ENCODE data around the gene NRXN3.

DNA sequence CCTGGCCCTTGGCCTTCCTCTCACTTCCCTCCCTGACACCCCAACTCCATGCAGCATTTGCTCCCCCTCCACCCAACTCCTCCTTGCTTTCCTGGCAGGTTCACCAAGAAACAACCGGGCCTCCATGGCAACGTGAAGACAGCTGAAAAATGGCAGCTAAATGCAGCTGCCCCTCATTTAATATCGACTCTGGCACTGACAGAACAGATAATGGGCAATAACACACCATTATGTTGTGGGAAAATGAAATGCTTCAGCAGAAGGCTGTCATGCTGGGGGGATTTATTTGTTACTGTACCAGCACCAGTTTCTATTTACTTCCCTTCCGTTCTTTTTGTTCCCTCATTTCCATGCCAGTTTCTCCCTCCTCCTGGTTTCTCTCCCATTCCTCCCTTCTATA lies 440.8 kb downstream of the NRXN3 start:
- TF ChIP-seq, protein P1, sequence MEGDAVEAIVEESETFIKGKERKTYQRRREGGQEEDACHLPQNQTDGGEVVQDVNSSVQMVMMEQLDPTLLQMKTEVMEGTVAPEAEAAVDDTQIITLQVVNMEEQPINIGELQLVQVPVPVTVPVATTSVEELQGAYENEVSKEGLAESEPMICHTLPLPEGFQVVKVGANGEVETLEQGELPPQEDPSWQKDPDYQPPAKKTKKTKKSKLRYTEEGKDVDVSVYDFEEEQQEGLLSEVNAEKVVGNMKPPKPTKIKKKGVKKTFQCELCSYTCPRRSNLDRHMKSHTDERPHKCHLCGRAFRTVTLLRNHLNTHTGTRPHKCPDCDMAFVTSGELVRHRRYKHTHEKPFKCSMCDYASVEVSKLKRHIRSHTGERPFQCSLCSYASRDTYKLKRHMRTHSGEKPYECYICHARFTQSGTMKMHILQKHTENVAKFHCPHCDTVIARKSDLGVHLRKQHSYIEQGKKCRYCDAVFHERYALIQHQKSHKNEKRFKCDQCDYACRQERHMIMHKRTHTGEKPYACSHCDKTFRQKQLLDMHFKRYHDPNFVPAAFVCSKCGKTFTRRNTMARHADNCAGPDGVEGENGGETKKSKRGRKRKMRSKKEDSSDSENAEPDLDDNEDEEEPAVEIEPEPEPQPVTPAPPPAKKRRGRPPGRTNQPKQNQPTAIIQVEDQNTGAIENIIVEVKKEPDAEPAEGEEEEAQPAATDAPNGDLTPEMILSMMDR (IDR thresholded peaks at IDR 0.05; ENCODE audit: poor library complexity, severe bottlenecking): no peak
- TF ChIP-seq TAF1 (IDR thresholded peaks at IDR 0.05; ENCODE audit: low read depth): no peak
- peak; percentile 74 for TF ChIP-seq POLR2AphosphoS5 (IDR thresholded peaks at IDR 0.05)
